ENCODE measurements around the gene TKT.

GRCh38 chr3:53223025-53223424 lies 32.8 kb downstream of the TKT start:
- TF ChIP-seq CTCF (IDR thresholded peaks at IDR 0.05; ENCODE audit: low read depth, low read length) = no peak
- TF ChIP-seq EZH2phosphoT487 (IDR thresholded peaks at IDR 0.05; ENCODE audit: low read depth) = no peak

Measured in OCI-LY3 (cell line).